A673 (cell line): ENCODE results near the gene HOMER1. TPM values are rescaled to one million over a fixed set of nuclear protein-coding genes. Genes with fewer than 3 reads are reported as not detected.

ENCODE experiments used
- BruUV-seq: library from RNA; stranded (reverse); fragments of 400-500 nt; replicated peaks from 2 replicates; lab custom pipeline; 2021; lab: Mats Ljungman, UMichigan
- CTCF ChIA-PET: fragments of 300-600 bp; sonication (Branson Sonifier 250); formaldehyde crosslinking; loops from one replicate; lab custom pipeline; 2022; ENCODE audit warnings: antibody characterized with exemption; lab: Charles Lee
- POLR2A ChIA-PET: fragments of 300-600 bp; sonication (Branson Sonifier 250); formaldehyde crosslinking; loops from one replicate; lab custom pipeline; 2022; ENCODE audit warnings: antibody characterized with exemption; ENCODE audit not compliant: low non-redundant PET; lab: Charles Lee
- DNase-seq: peaks from one replicate; pipeline ENCODE4 v3.0.0-alpha.2; 2015; ENCODE audit warnings: low spot score
- H3K27ac ChIP-seq: fragments of 200-600 bp; sonication (generic); 2 replicates; pipeline ENCODE4 v1.5.1; 2016; ENCODE audit warnings: mixed run types, low read depth, mild to moderate bottlenecking, mixed read lengths, antibody characterized with exemption, low read length; ENCODE audit not compliant: poor library complexity, severe bottlenecking
- H3K27me3 ChIP-seq: fragments of 200-600 bp; sonication (generic); replicated peaks from 2 replicates; pipeline ENCODE4 v1.6.1; 2017; ENCODE audit warnings: mixed run types, low read depth, mild to moderate bottlenecking, mixed read lengths, antibody characterized with exemption, low read length; ENCODE audit not compliant: insufficient read depth, poor library complexity
- H3K36me3 ChIP-seq: fragments of 200-600 bp; sonication (generic); 2 replicates; pipeline ENCODE4 v1.6.1; 2016; ENCODE audit warnings: mixed run types, mild to moderate bottlenecking, mixed read lengths, antibody characterized with exemption, low read length; ENCODE audit not compliant: insufficient read depth, poor library complexity, severe bottlenecking
- H3K4me1 ChIP-seq: fragments of 200-600 bp; sonication (generic); 2 replicates; pipeline ENCODE4 v1.6.1; 2017; ENCODE audit warnings: mixed run types, mild to moderate bottlenecking, mixed read lengths, antibody characterized with exemption, low read length; ENCODE audit not compliant: insufficient read depth, poor library complexity, severe bottlenecking
- H3K4me3 ChIP-seq: fragments of 200-600 bp; sonication (generic); 2 replicates; pipeline ENCODE4 v1.5.1; 2016; ENCODE audit warnings: low read depth, mixed run types, mild to moderate bottlenecking, mixed read lengths, low read length; ENCODE audit not compliant: poor library complexity, severe bottlenecking
- H3K9me3 ChIP-seq: fragments of 200-600 bp; sonication (generic); 2 replicates; pipeline ENCODE4 v1.6.1; 2016; ENCODE audit warnings: mixed run types, low read depth, mild to moderate bottlenecking, mixed read lengths, antibody characterized with exemption, low read length; ENCODE audit not compliant: poor library complexity, severe bottlenecking
- CTCF ChIP-seq: fragments of 300-800, 200-600 bp; sonication (generic); conservative IDR thresholded peaks from 2 replicates; pipeline ENCODE4 v1.5.1; 2017; ENCODE audit warnings: low read depth, mild to moderate bottlenecking, antibody characterized with exemption, low read length, moderate library complexity, mixed read lengths
- EZH2 ChIP-seq: fragments of 200-600 bp; sonication (generic); IDR thresholded peaks from 2 replicates; pipeline ENCODE4 v1.6.1; 2017; ENCODE audit warnings: borderline replicate concordance, low read depth, mild to moderate bottlenecking, mixed read lengths, antibody characterized with exemption, low read length; ENCODE audit not compliant: poor library complexity, severe bottlenecking
- intact Hi-C: fragments of 100-400 bp; cut with micrococcal nuclease; formaldehyde crosslinking; loops from one replicate; pipeline ENCODE4 v1.10.0; 2022; ENCODE audit not compliant: unreplicated experiment
- total RNA-seq: library from RNA; stranded (reverse); gene quantifications from 2 replicates; pipeline ENCODE4 v1.2.3, GENCODE V29; 2021

The HOMER1 gene
- total RNA-seq, 1 experiment from 2014 or later = 34.0 TPM

- no peaks in the 10 kb centered on the region for H3K4me1 ChIP-seq
- TF ChIP-seq CTCF (no peak), EZH2 (no peak)
- no peaks in the 10 kb centered on the region for H3K9me3 ChIP-seq
- BruUV-seq = no TSS peak
- ChIA-PET POLR2A (no interaction called here), CTCF (no interaction called here)
- intact Hi-C loops = no loop called here
- no peaks in the 10 kb centered on the region for H3K27me3 ChIP-seq
- DNase-seq = no peak
- peaks cover 13% of the 10 kb centered on the region for H3K36me3 ChIP-seq
- no peak overlapping the region for H3K4me3 ChIP-seq
- H3K27ac ChIP-seq = no peak overlapping the region
Observed at GRCh38 chr5:79396265-79396664, 117.7 kb downstream of the HOMER1 start.

DNA sequence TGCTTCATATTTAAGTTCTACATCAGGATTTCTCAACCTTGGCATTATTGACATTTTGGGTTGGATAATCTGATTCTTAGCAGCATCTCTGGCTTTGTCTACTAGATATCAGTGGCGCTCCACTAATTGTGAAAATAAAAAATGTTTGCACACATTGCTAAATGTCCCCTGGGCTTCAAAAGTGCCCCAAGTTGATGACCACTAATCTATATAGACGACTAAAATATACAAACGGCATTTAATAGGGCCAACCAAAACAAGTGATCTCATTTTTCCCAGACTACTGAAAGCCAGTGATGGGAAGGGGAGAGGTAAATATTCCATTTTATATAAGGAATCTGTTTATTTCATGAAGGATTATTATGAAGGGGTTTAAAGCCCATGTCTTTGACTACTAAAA is 118.6 kb downstream of the HOMER1 start:
- no peak overlapping the region for H3K4me3 ChIP-seq
- peaks cover 13% of the 10 kb centered on the region for H3K36me3 ChIP-seq
- DNase-seq = no peak
- no peak overlapping the region for H3K27ac ChIP-seq
- no peaks in the 10 kb centered on the region for H3K27me3 ChIP-seq
- no TSS peak for BruUV-seq
- H3K9me3 ChIP-seq = no peaks in the 10 kb centered on the region
- CTCF ChIA-PET = no interaction called here
- intact Hi-C loops = no loop called here
- POLR2A ChIA-PET = no interaction called here
- no peaks in the 10 kb centered on the region for H3K4me1 ChIP-seq
- TF ChIP-seq EZH2 (no peak), CTCF (no peak)

DNA sequence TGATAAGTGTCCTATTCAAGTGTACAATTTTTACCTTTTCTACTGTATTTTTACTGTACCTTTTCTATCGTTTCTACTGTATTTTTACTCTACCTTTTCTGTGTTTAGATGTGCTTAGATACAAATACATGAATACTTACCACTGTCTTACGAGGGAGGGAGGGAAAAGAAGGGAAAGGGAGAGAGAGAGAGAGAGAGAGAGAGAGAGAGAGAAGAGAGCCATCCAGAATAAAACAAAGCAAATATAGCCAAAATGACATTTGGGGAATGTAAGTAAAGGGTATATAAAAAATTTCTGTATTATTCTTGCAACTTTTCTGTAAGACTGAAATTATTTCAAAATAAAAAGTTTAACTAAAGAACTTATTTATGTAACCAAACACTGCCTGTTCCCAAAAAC is 121.2 kb downstream of the HOMER1 start:
- intact Hi-C loops = no loop called here
- no TSS peak for BruUV-seq
- CTCF ChIA-PET = no interaction called here

More for the DNA sequence above, 121.2 kb downstream of the HOMER1 start:
- Histone ChIP-seq H3K36me3 (peaks cover 13% of the 10 kb centered on the region), H3K27me3 (no peaks in the 10 kb centered on the region), H3K4me1 (no peaks in the 10 kb centered on the region), H3K9me3 (no peaks in the 10 kb centered on the region), H3K4me3 (no peak overlapping the region), H3K27ac (no peak overlapping the region)
- no peak for TF ChIP-seq EZH2
- no peak for TF ChIP-seq CTCF
- DNase-seq = no peak
- POLR2A ChIA-PET = no interaction called here
